ENCODE measurements around the gene SRMS.

Gene SRMS

GRCh38 chr20:63538204-63539091, 9.1 kb downstream of the SRMS start:
- DNase-seq (ENCODE audit: low read depth), result no peak

DNA sequence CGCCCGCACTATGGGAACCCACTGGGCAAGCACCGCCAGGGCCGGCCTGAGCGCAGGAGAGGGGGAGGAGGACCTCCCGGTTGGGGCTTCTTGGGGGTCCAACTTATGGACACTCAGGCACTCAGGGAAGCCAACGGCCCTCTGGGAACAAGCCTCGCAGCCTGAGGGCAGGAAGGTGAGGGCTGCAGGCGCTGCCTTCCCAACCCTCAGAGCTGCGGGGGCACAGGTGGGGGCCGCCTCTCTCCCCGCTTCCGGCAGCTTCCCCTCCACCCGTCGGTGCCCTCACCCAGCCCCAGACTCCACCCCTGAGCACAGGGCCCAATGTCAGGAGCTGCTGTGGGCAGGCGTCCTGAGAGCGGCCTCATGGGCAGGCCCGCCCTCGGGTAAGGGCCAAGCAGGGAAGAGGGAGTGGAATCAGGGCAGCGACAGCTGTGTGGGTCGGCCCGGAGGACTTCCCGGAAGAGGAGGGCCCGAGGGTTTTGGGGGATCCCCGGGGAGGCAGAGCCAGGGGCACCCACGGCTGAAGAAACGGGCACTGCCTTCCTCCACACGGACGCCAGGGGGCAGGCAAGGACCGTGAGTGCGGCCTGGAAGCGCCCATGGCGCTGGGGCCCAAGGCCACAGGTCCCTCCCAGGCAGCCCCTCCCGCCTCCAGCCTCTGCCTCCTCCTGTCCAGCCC, 9.9 kb downstream of the SRMS start:
- DNase-seq (ENCODE audit: low read depth), result peak; percentile 80

GRCh38 chr20:63536997-63537524, 10.5 kb downstream of the SRMS start, which contains the start of gene PTK6:
PTK6 (minus strand) TSS chr20:63537376; CDS start chr20:63537314, 62 bp downstream.
- DNase-seq (ENCODE audit: low read depth), result no peak

GRCh38 chr20:63536241-63536977, 11.1 kb downstream of the SRMS start:
- no peak for DNase-seq (ENCODE audit: low read depth)

DNA sequence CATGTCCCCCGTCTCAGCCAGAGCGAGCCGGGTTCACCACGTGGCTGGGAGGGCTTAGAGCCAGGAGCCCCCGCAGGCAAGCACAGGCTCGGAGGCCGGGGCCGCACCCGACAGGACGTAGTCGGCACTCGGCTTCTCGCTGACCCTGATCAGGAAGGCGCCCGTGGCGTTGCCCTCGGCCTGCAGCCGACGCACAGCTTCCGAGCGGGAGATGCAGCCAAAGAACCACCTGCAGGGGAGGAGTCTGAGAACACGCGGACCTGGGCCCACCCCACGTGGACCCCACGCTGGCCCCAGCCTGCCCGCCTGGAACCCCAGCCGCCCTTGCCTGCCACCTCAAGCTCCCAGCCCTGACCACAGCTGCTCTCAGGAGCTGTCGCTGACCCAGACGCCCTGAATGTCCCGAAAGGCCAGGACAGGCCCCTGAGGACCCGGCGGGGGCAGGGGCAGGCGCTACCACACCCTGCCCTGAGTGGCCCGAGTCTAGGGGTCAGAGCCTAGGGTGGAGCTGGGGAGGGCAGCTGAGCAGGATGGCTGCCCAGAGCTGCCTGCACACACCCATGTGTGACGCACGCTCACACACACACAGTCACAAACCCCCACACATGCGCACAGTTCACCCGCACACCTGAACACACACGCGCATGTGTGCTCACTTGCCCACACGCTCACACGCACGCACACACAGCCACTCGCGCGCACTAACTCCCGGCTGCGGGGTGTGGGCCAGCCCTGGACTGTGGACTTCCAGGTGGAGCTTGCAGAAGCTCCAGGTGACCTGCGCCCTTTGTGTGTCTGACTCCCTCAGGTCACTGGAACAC, 12.5 kb downstream of the SRMS start:
- no peak for DNase-seq (ENCODE audit: low read depth)

DNA sequence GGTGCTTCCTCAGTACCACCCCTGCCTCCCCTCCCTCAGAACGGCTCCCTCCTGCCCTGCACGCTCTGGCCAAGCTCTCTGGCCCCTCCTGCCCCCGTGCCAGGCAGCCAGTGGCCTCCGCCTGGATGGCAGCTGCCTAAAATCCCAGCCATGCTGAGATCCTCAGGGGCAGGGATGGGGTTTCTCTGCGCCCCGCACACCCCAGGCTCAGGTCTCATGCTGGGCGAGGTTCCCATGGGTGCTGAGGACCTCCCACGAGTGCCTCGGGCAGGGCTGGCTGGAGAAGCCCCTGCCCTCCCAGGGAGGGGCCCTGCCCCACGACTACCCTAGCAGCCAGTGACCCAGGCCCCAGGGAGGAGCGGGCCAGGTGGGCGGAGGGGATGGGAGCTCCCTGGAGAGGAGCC, 13.1 kb downstream of the SRMS start:
- DNase-seq (ENCODE audit: low read depth), result no peak

DNA sequence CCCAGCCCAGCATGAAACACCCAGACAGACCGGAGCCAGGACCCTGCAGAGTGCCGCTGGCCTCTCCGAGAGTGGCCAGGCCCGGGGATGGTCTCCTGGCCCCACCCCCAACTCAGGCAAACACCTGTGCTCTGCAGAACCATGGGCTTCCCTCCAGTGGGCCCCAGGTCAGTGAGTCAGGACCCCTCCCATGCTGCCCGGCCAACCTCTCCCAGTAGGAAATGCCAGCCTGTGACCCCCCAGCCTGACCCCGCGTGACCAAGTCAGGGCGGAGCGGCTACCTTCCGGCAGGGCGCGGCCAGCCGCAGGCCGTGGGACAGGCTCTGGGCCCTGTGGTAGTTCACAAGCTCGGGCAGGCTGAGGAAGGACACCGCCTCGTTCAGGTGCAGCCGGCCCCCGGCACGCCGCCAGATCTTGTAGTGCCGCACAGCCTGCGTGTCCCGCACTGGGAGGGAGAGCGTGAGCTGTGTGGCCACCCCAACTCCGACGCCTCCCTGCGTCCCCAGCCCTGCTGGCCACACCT, 13.6 kb downstream of the SRMS start:
- no peak for DNase-seq (ENCODE audit: low read depth)

DNA sequence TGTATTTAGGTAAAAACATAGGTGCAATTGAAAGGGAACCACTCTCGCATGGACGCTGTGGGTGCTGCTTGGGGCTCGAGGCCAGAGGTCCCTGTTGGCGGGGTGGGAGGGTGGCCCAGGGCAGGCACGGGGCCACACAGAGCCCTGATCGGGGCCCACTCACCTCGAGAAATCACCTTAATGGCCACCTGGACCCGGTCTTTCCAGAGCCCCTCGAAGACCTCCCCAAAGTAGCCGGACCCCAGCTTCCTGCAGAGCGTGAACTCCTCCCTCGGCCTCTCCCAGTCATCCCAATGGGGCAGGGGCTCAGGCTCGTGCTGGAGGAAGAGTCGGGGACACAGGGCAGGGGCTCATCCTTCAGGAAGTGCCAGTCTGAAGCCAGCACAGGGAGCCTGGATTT, 14.2 kb downstream of the SRMS start:
- no peak for DNase-seq (ENCODE audit: low read depth)

DNA sequence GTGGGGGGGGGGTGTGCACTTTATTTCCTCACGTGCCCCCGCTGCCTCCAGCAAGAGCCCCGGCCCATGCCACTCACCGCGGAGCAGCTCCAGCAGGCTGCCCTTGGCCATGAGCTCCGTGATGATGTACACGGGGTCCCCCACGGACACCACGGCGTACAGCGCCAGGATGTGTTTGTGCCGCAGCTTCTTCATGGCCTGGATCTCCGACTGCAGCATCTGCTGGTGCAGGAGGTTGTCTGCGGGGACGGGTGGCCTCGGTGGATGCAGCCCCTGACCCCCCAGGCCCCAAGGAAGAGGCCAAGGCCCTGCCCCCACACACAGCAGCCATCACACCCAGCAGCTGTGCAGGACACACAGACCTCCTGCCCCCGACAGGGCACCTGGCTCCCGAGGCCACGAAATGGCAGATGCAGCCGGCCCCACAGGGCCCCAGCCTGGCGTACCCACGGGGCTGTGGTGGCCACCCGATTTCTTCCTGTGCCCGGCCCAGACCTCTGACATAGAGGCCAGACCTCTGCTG, 15.0 kb downstream of the SRMS start:
- no peak for DNase-seq (ENCODE audit: low read depth)

GRCh38 chr20:63531686-63532448, 15.7 kb downstream of the SRMS start:
- DNase-seq (ENCODE audit: low read depth), result no peak

DNA sequence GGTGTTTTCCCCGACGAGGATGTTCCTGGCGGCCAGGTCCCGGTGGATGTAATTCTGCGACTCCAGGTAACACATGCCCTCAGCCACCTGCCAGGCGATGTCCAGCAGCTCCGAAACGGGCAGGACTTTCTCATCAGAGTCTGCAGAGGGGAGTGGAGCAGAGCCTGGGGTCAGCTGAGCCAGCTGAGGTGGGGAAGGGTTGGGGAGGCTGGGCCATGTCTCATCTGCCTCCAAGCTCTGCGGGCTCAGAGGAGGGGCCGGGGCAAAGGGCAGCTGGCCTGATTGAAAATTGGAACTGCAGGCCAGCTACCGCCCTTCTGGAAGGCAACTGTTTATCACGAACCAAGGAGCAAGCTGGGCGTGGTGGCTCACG, 16.8 kb downstream of the SRMS start:
- no peak for DNase-seq (ENCODE audit: low read depth)

DNA sequence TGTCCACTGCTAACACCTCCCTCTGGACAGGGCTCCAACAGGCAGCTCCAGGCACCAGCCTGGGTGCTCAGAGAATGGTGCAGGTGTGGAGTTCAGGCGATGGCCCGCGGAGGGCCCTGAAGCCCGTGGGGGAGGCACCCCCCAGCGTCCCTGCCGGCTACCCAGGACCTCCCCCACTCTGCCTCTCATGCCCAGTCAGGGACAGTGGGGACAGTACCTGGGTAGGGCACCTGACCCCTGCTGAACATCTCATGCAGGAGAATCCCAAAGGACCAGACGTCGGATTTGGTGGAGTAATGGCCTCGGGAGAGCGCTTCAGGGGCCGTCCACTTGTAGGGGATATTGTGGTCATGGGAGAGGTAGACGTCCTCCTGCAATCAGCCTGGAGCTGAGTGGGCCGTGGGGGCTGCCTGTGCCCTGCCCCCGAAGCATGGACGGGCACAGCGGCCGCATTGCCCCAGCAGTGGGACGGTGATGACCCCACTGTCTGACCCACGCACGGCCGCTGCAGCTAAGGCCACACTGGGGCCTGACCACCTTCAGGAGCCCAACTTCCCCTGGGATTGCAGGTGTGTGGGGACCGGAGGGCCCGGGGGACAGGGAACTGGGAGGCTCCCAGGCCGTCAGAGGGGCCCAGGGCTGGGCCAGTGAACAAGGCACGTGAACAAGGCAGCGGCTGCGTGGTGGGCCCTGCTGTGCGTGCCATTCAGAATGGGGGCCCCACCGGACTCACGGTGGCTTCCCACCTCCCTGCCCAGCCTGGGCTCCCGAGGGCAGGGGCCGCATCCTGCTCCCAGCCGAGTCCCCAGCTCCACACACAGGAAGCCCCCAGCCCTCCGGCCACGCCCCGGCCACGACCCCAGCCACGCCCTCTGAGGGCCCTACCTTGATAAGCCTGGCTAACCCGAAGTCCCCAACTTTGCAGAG, 17.4 kb downstream of the SRMS start:
- no peak for DNase-seq (ENCODE audit: low read depth)

DNA sequence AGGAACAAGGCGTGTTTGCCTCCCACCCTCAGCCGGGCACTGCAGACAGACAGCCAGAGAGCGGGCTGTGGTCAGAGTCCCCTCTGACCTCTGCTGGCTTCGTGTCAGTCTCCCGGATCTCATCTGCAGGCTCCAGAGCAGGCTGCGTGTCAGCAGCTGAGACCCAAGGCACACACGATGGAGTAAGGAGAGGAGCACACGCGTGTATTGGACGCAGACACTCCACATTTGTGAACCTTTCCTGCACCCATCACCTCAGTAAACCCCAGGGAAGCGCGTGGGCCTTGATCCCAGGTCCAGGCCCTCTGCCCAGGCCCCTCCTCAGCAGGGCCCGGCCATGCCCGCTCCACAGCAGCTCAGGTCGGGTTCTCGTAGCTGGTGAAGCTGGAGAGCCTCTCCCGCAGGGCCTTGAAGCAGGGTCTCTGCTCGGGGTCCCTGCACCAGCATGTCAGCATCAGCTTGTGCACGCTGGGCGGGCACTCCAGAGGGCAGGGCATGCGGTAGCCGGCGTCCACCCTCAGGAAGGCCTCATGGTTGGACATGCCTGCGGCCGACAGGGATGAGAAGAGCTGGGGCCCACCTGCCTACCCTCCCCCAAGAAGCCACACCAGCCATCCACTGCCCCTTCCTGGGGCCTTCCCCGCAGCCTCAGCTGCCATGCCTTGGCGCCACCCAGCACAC, 18.2 kb downstream of the SRMS start:
- DNase-seq (ENCODE audit: low read depth), result no peak

DNA sequence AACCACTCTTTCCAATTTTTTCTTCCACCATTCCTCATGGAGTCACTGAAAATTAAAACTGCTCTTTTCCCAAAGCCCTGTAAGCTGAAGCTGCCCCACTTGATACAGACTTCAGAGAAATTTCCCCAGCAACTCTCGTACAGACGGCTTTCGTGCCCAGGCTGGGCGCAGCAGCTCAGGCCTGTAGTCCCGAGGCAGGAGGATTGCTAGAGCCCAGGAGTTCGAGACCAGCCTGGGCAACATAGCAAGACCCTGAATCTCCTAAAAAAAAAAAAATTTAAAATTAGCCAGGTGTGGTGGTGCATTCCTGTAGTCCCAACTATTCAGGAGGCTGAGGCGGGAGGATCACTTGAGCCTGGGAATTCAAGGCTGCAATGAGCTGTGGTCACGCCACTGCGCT, 20.4 kb downstream of the SRMS start:
- DNase-seq (ENCODE audit: low read depth), result no peak

GRCh38 chr20:63525971-63526370, 21.6 kb downstream of the SRMS start:
- DNase-seq (ENCODE audit: low read depth), result no peak

GRCh38 chr20:63525185-63525584, 22.4 kb downstream of the SRMS start:
- no peak for DNase-seq (ENCODE audit: low read depth)

GRCh38 chr20:63522981-63523611, 24.5 kb downstream of the SRMS start:
- no peak for DNase-seq (ENCODE audit: low read depth)
